Lung (tissue), 12 donors: ENCODE results near the gene BMPR1B. TPM values are rescaled to one million over a fixed set of nuclear protein-coding genes. Genes with fewer than 3 reads are reported as not detected.

Experiments used
- ATAC-seq: fragments of 200-7000 bp; cut with Tn5 transposase; one replicate; pipeline ENCODE4 v1.9.1; 2020; ENCODE audit warnings: moderate number of reproducible peaks; ENCODE audit not compliant: insufficient read depth, low FRiP score
- DNase-seq, 3 donors: peaks; one replicate each; pipeline ENCODE4 v3.0.0-alpha.2; 2013 to 2017
- H3K27ac ChIP-seq, 2 donors: one replicate each; pipeline ENCODE4 v1.5.1; 2013; ENCODE audit warnings: mild to moderate bottlenecking in 2 of 2, moderate library complexity in 2 of 2, control low read depth in 1 of 2, inconsistent platforms in 1 of 2, low read depth in 1 of 2, low read length in 1 of 2
- H3K27me3 ChIP-seq, 3 donors: one replicate each; pipeline ENCODE4 v1.5.1; 2013; ENCODE audit warnings: low read length in 2 of 3; ENCODE audit not compliant: control insufficient read depth in 3 of 3, insufficient read depth in 3 of 3
- H3K36me3 ChIP-seq, 4 donors: one replicate each; pipeline ENCODE4 v1.5.1; 2013; ENCODE audit warnings: low read length in 4 of 4, mild to moderate bottlenecking in 1 of 4, moderate library complexity in 1 of 4; ENCODE audit not compliant: control insufficient read depth in 4 of 4, insufficient read depth in 4 of 4
- H3K4me1 ChIP-seq, 5 donors: one replicate each; pipeline ENCODE4 v1.5.1; 2013; ENCODE audit warnings: low read length in 5 of 5, mild to moderate bottlenecking in 2 of 5, moderate library complexity in 1 of 5; ENCODE audit not compliant: control insufficient read depth in 5 of 5, insufficient read depth in 5 of 5
- H3K4me3 ChIP-seq: one replicate; pipeline ENCODE4 v1.5.1; 2013; ENCODE audit warnings: mild to moderate bottlenecking, control low read depth, moderate library complexity
- H3K9ac ChIP-seq, 2 donors: one replicate each; pipeline ENCODE4 v1.5.1; 2013; ENCODE audit warnings: low read length in 2 of 2, control low read depth in 1 of 2; ENCODE audit not compliant: insufficient read depth in 1 of 2
- H3K9me3 ChIP-seq, 4 donors: one replicate each; pipeline ENCODE4 v1.5.1; 2013; ENCODE audit warnings: low read length in 3 of 4, mild to moderate bottlenecking in 1 of 4, moderate library complexity in 1 of 4; ENCODE audit not compliant: control insufficient read depth in 4 of 4, insufficient read depth in 3 of 4
- CTCF ChIP-seq: IDR thresholded peaks from 2 replicates; pipeline ENCODE4 v1.5.1; 2012; ENCODE audit warnings: mild to moderate bottlenecking; ENCODE audit errors: control extremely low read depth, extremely low read depth
- WGBS, 2 donors: extraction: QIAGEN DNeasy Blood & Tissue Kit; methylation state at CpG; one replicate each; pipeline ENCODE4 v1.1.7; 2013; 5-methylcytosine and 5-hydroxymethylcytosine counted together
- polyA plus RNA-seq, 2 donors: library from polyadenylated mRNA; stranded (reverse); fragments of 200-250 nt; gene quantifications; one replicate each; pipeline ENCODE4 v1.2.1, GENCODE V29; 2013
- total RNA-seq, 2 donors: library from RNA; depleted of rRNA in 1 of 2; stranded (reverse); fragments of >200 nt in 1 of 2; gene quantifications; one replicate each; pipeline ENCODE4 v1.2.1, GENCODE V29; 2014 to 2021
- donor health status: control.
- donor health status: control.
- donor health status: Bipolar disorder and iron deficiency.
- donor health status: healthy.
- donor health status: DM: yes; HTN: yes; CAD: no.

BMPR1B gene
- total and polyA plus RNA-seq, 4 donors, result 0.65 to 7.3 (median 1.9) TPM

- Histone ChIP-seq H3K36me3 (no peaks in the 10 kb centered on the region), H3K27me3 (no peaks in the 10 kb centered on the region), H3K27ac (no peak overlapping the region), H3K9ac (no peak overlapping the region), H3K9me3 (no peaks in the 10 kb centered on the region), H3K4me1 (no peaks in the 10 kb centered on the region), H3K4me3 (no peak overlapping the region)
- TF ChIP-seq CTCF, result no peak
- DNase-seq (peak in 2 of 3 donors; percentile 51 to 56), ATAC-seq (no peak)
- WGBS, 2 donors, result 45 to 75% methylated on average over 1 of the region's 1 CpG
These were observed 337.7 kb downstream of the BMPR1B start for GRCh38 chr4:95095348-95095974.

GRCh38 chr4:95102162-95102790 lies 344.5 kb downstream of the BMPR1B start:
- Histone ChIP-seq H3K9me3 (no peaks in the 10 kb centered on the region), H3K27ac (no peak overlapping the region), H3K9ac (no peak overlapping the region), H3K36me3 (no peaks in the 10 kb centered on the region), H3K4me1 (peaks cover 0 to 6% (median 0%) of the 10 kb centered on the region in 5 donors), H3K4me3 (no peak overlapping the region), H3K27me3 (no peaks in the 10 kb centered on the region)
- ATAC-seq (no peak), DNase-seq (no peak)
- WGBS, 2 donors, result 84 to 88% methylated on average over 3 of the region's 3 CpGs
- TF ChIP-seq CTCF, result no peak

- TF ChIP-seq CTCF, result no peak
- no peak overlapping the region for H3K27ac ChIP-seq
- H3K4me1 ChIP-seq, result peaks cover 0 to 6% (median 0%) of the 10 kb centered on the region in 5 donors
- ATAC-seq (peak; percentile 68), DNase-seq (no peak)
- H3K27me3 ChIP-seq, result no peaks in the 10 kb centered on the region
- H3K9me3 ChIP-seq, result no peaks in the 10 kb centered on the region
- WGBS, 2 donors, result 64 to 88% methylated on average over 4 of the region's 4 CpGs
- H3K4me3 ChIP-seq, result no peak overlapping the region
- H3K9ac ChIP-seq, result no peak overlapping the region
- no peaks in the 10 kb centered on the region for H3K36me3 ChIP-seq
These were observed 347.4 kb downstream of the BMPR1B start for GRCh38 chr4:95105112-95105511.
